GM21447 (cell line): ENCODE measurements around the gene SLC10A3.

Experiments used
- ATAC-seq: cut with Tn5 transposase; IDR thresholded peaks from one replicate; pipeline ENCODE4 v1.9.1; 2021; ENCODE audit not compliant: unreplicated experiment

Gene SLC10A3

DNA sequence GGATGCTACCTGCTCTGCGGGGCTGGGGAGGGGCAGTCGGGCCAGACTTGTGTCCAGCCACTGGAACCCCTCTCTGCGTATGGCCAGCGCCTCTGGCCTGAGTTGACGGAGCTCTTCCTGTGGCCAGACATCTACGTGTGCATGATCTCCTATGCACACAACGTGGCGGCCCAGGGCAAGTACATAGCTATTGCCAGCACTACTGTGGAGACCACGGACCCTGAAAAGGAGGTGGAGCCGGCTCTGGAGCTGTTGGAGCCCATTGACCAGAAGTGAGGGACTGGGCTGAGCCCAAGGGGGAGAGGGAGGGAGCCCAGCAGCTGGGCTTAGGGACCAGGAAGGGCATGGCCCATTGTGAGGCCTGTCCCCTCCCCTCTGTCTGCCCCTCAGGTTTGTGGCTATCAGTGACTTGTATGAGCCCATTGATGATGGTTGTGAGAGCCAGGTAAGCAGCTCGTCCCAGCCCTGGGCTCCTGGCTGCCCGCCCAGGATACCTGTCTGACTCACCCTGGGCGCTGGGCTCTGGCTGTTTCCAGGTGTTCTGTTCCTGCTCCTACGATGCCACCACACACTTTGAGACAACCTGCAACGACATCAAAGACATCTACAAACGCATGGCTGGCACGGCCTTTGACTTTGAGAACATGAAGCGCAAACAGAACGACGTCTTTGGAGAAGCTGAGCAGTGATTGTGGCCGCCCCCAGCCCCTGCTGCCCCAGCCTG, 48.3 kb downstream of the SLC10A3 start:
- no peak for ATAC-seq

DNA sequence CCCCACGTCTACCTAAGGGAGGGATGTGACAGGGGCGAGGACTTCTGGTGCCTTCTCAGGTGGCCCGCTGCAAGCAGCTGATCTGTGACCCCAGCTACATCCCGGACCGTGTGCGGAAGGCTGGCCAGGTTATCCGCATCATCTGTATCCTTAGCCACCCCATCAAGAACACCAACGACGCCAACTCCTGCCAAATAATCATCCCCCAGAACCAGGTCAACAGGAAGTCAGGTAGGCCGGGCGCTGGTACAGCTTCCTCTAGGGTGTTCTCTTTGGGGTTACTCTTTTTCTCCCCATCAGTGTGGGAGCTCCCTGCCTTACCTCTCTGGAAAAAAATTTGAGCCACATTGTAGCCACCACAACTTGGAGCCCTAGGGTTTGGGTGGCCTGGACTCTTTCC, 48.9 kb downstream of the SLC10A3 start:
- no peak for ATAC-seq

DNA sequence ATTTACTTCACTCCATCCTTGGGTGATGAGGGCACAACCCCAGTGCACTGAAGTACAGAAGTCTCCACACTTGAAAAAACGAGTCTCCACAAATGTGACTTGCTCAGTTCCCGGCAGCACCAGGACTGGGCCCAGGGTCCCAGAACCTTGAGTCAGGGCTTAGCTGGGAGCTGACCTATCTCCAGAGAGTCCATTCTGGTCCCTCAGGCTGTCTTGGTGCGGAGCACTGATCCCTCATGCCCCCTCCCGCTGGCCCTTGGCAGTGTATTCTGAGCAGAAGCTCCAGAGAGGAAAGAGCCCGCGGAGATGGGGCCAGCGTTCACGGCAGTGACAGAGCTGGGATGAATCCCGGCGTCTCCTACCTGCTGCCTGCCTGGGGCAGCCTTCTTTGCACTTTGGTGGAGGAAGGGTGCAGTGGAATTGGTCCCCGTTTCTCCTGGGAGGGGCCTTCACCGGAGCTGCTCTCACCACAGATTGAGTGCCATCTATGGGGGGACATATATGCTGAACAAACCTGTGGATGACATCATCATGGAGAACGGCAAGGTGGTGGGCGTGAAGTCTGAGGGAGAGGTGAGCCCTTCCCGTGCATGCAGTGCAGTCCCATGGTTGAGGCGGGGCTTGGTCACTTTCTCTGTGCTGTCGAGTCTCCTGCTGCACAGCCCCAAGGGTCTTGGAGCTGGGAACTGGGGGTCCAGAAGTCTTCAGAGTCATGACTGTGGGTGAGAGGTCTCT, 49.6 kb downstream of the SLC10A3 start:
- ATAC-seq: no peak

DNA sequence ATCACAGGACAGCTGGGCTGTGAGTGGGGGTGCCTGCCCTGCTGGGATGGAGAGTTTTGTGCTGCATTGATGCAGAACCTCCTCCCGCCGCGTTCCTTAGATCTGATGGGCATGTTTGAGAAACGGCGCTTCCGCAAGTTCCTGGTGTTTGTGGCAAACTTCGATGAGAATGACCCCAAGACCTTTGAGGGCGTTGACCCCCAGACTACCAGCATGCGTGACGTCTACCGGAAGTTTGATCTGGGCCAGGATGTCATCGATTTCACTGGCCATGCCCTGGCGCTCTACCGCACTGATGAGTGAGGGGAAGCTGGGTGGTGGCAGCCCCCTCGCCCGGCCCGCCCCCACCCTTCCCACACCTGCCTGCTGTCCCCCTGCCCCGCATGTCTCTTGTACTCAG, 50.6 kb downstream of the SLC10A3 start:
- no peak for ATAC-seq

DNA sequence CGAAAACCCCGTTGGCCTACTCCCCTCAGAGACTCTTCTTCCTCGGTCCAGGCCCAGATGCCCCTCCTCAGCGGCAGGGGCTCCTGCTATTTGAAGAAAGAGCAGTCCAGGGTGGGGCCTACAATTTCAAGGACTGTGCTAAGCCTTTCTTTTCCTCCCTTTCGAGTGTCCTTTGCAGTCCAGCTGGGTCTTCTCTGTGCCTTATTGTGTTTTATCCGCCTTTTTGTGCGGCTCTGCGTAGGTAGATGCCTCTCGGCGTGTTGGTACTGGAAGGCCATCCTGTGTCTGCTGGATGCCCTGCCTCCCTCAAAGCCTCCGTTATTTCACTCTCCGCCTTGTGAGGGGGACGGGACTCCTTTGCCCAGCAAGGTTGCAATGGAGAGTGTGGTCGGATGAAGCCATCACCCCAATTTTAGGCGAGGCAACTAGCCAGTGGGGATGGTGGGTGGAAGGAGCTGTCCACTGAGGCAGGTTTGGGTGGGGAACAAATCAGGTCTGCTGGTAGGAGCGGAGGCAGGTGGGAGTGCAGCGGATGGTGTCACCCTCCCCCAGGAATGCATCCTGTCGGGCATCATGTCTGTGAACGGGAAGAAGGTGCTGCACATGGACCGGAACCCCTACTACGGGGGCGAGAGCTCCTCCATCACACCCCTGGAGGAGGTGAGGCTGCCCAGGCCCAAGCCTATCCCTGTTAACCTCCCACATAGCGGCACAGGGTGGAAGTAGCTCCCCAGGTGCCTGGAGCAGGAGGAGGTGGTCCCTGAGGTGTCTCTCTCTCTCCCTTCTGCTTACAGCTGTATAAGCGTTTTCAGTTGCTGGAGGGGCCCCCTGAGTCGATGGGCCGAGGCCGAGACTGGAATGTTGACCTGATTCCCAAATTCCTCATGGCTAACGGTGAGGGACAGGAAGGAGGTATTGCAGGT, 52.2 kb downstream of the SLC10A3 start:
- ATAC-seq: no peak
